ENCODE measurements around the gene CTNNA1. TPM values are rescaled to one million over a fixed set of nuclear protein-coding genes. Genes with fewer than 3 reads are reported as not detected.

The CTNNA1 gene
- total RNA-seq, 1 experiment from 2014 or later, result 392 TPM

DNA sequence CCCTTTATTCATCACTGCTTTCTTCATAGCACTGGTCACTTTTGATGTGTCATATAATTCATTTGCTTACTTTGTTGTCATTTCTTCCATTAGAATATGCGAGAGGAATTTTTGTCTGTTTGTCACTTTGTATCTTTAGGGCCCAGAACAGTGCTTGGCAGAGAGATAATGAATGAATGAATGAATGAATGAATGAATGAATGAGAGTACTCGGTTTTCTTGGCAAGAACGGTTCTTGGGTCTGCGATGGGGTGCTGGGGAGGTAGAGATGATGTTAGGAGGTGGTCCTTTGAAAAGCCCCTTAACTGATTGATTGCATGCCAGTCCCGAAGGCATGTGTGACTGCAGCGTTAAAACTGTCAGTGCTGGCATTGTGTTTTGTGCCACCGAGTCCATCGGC is 174.3 kb downstream of the CTNNA1 start:
- H3K27me3 Mint-ChIP-seq (ENCODE audit: insufficient read depth, unreplicated experiment), result no peaks in the 10 kb centered on the region
- H3K36me3 ChIP-seq (ENCODE audit: control insufficient read depth, insufficient read depth, low read length), result peaks cover 9% of the 10 kb centered on the region
- H3K36me3 Mint-ChIP-seq (ENCODE audit: insufficient read depth, unreplicated experiment), result peaks cover 85% of the 10 kb centered on the region

DNA sequence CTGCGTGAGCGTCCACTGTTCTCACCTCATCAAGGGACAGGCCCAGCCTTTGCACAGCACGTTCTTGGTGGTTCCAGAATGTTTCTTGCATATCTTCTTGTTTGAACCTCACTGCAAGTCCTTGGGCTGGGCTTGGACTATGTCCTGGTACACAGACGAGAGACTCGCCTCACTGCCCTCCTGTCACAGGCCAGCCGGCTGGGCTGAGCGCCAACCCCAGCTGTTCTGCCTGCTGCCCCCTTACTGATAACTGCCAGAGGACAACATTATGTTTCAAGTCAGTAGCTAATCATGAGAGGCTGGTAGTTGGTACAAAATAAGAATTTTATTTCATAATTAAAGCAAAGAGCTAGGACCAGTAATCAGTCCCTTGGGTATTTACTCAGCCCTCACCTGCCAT is 174.8 kb downstream of the CTNNA1 start:
- Mint-ChIP-seq H3K4me1 (ENCODE audit: low read depth, unreplicated experiment) (no peaks in the 10 kb centered on the region), H3K27ac (ENCODE audit: unreplicated experiment) (no peak overlapping the region), H3K4me3 (ENCODE audit: unreplicated experiment) (no peak overlapping the region), H3K9me3 (ENCODE audit: unreplicated experiment) (no peaks in the 10 kb centered on the region), H3K27me3 (ENCODE audit: insufficient read depth, unreplicated experiment) (no peaks in the 10 kb centered on the region), H3K36me3 (ENCODE audit: insufficient read depth, unreplicated experiment) (peaks cover 85% of the 10 kb centered on the region)
- POLR2A ChIA-PET, result no interaction called here
- Histone ChIP-seq H3K9me3 (no peaks in the 10 kb centered on the region), H3K27me3 (replicated peaks; ENCODE audit: control insufficient read depth, insufficient read depth, low read length) (no peaks in the 10 kb centered on the region), H3K4me3 (ENCODE audit: low read depth, low read length) (no peak overlapping the region), H3K36me3 (ENCODE audit: control insufficient read depth, insufficient read depth, low read length) (peaks cover 10% of the 10 kb centered on the region), H3K4me1 (no peaks in the 10 kb centered on the region)
- no peak for DNase-seq
- no TSS peak for BruUV-seq (replicated peaks)
- CTCF ChIA-PET, result no interaction called here
- TF ChIP-seq, protein P1, sequence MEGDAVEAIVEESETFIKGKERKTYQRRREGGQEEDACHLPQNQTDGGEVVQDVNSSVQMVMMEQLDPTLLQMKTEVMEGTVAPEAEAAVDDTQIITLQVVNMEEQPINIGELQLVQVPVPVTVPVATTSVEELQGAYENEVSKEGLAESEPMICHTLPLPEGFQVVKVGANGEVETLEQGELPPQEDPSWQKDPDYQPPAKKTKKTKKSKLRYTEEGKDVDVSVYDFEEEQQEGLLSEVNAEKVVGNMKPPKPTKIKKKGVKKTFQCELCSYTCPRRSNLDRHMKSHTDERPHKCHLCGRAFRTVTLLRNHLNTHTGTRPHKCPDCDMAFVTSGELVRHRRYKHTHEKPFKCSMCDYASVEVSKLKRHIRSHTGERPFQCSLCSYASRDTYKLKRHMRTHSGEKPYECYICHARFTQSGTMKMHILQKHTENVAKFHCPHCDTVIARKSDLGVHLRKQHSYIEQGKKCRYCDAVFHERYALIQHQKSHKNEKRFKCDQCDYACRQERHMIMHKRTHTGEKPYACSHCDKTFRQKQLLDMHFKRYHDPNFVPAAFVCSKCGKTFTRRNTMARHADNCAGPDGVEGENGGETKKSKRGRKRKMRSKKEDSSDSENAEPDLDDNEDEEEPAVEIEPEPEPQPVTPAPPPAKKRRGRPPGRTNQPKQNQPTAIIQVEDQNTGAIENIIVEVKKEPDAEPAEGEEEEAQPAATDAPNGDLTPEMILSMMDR (IDR thresholded peaks at IDR 0.05; ENCODE audit: insufficient read depth in 1 of 2, low read depth in 1 of 2, low read length in 1 of 2, severe bottlenecking in 1 of 2, unreplicated experiment in 1 of 2), result no peak
- intact Hi-C loops (cut with micrococcal nuclease; ENCODE audit: unreplicated experiment), result no loop called here

More for the DNA sequence above, 174.3 kb downstream of the CTNNA1 start:
- no peaks in the 10 kb centered on the region for H3K4me1 Mint-ChIP-seq (ENCODE audit: low read depth, unreplicated experiment)
- H3K9me3 ChIP-seq, result no peaks in the 10 kb centered on the region
- intact Hi-C loops (cut with micrococcal nuclease; ENCODE audit: unreplicated experiment), result no loop called here
- TF ChIP-seq, protein P1 (IDR thresholded peaks at IDR 0.05; ENCODE audit: insufficient read depth in 1 of 2, low read depth in 1 of 2, low read length in 1 of 2, severe bottlenecking in 1 of 2, unreplicated experiment in 1 of 2), result no peak
- DNase-seq, result no peak
- no peaks in the 10 kb centered on the region for H3K4me1 ChIP-seq
- ChIA-PET CTCF (no interaction called here), POLR2A (no interaction called here)
- H3K4me3 ChIP-seq (ENCODE audit: low read depth, low read length), result no peak overlapping the region
- peak overlapping the region; percentile 21 for H3K27ac Mint-ChIP-seq (ENCODE audit: unreplicated experiment)
- no peaks in the 10 kb centered on the region for H3K9me3 Mint-ChIP-seq (ENCODE audit: unreplicated experiment)
- no peak overlapping the region for H3K4me3 Mint-ChIP-seq (ENCODE audit: unreplicated experiment)
- H3K27me3 ChIP-seq (replicated peaks; ENCODE audit: control insufficient read depth, insufficient read depth, low read length), result no peaks in the 10 kb centered on the region
- no TSS peak for BruUV-seq (replicated peaks)

DNA sequence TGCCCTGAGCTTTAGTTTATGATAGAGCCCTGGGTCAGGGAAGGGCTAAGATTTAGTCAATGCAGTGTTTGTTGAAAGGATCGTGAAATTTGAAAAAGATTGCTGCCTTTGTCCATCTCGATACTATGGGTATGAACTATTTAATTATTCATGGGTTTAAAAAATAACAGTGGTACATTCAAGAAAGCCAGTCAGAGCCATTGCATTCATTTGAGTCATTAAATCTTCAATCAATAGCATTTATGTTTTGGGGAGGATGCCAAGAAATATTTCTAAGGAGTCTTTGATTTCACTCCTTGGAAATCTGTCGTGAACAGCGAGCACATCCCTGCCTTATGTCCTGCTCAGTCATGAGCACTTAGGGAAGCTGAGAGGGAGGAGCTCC is 176.3 kb downstream of the CTNNA1 start:
- H3K4me3 ChIP-seq (ENCODE audit: low read depth, low read length), result no peak overlapping the region
- intact Hi-C loops (cut with micrococcal nuclease; ENCODE audit: unreplicated experiment), result no loop called here
- no peaks in the 10 kb centered on the region for H3K9me3 ChIP-seq
- no peaks in the 10 kb centered on the region for H3K4me1 ChIP-seq
- no peak for DNase-seq
- Mint-ChIP-seq H3K27ac (ENCODE audit: unreplicated experiment) (no peak overlapping the region), H3K4me3 (ENCODE audit: unreplicated experiment) (no peak overlapping the region), H3K4me1 (ENCODE audit: low read depth, unreplicated experiment) (no peaks in the 10 kb centered on the region), H3K36me3 (ENCODE audit: insufficient read depth, unreplicated experiment) (peaks cover 83% of the 10 kb centered on the region), H3K27me3 (ENCODE audit: insufficient read depth, unreplicated experiment) (no peaks in the 10 kb centered on the region), H3K9me3 (ENCODE audit: unreplicated experiment) (no peaks in the 10 kb centered on the region)
- CTCF ChIA-PET, result interaction anchor here (0.5 kb wide), 1 partner anchor 37 kb away, joined by 3 read pairs; no protein-coding TSS in a partner anchor
- peaks cover 10% of the 10 kb centered on the region for H3K36me3 ChIP-seq (ENCODE audit: control insufficient read depth, insufficient read depth, low read length)
- TF ChIP-seq, protein P1 (IDR thresholded peaks at IDR 0.05; ENCODE audit: insufficient read depth in 1 of 2, low read depth in 1 of 2, low read length in 1 of 2, severe bottlenecking in 1 of 2, unreplicated experiment in 1 of 2), result no peak
- no TSS peak for BruUV-seq (replicated peaks)
- no peaks in the 10 kb centered on the region for H3K27me3 ChIP-seq (replicated peaks; ENCODE audit: control insufficient read depth, insufficient read depth, low read length)
- POLR2A ChIA-PET, result no interaction called here
